GM12878 (cell line): ENCODE results near the gene SMARCA4. TPM values are rescaled to one million over a fixed set of nuclear protein-coding genes. Genes with fewer than 3 reads are reported as not detected.
"Not testable (repeated sequence)": the region's sequence is repeated elsewhere in the genome, so short reads cannot be mapped to it uniquely, and the experiment has no call there.

Experiments used
- ATAC-seq: fragments of 200-7000 bp; cut with Tn5 transposase; 3 replicates; pipeline ENCODE4 v1.9.1; 2020; ENCODE audit warnings: mild to moderate bottlenecking, moderate library complexity
- BruUV-seq: library from RNA; stranded (reverse); fragments of 400-500 nt; replicated peaks from 2 replicates; lab custom pipeline; 2021; lab: Mats Ljungman, UMichigan
- CTCF ChIA-PET: fragments of 300-600 bp; sonication (Branson Sonifier 250); formaldehyde crosslinking; extraction: SDS; loops from one replicate; lab custom pipeline; 2021; ENCODE audit warnings: inconsistent platforms; lab: Yijun Ruan, JAX
- POLR2A ChIA-PET: fragments of 350-600 bp; formaldehyde crosslinking; extraction: SDS; loops from one replicate; lab custom pipeline; 2021; ENCODE audit warnings: inconsistent platforms; lab: Charles Lee
- RAD21 ChIA-PET: fragments of 300-600 bp; sonication (Branson Sonifier 250); formaldehyde crosslinking; loops from one replicate; lab custom pipeline; 2023; ENCODE audit warnings: antibody characterized with exemption; ENCODE audit not compliant: unreplicated experiment; lab: Charles Lee
- SMC1A ChIA-PET: fragments of 300-600 bp; sonication (Branson Sonifier 250); formaldehyde crosslinking; loops from one replicate; lab custom pipeline; 2023; ENCODE audit not compliant: unreplicated experiment, uncharacterized antibody; lab: Charles Lee
- DNase-seq: peaks from one replicate; pipeline ENCODE4 v3.0.0-alpha.2; 2011; ENCODE audit warnings: low read depth, low spot score
- FAIRE-seq: peaks from 3 replicates; lab custom pipeline; 2011; peaks lifted over from hg19 to GRCh38; lab: Jason Lieb, UNC
- H2AFZ ChIP-seq: 2 replicates; pipeline ENCODE4 v1.6.0; 2011; ENCODE audit warnings: low read depth, low read length, control low read depth; ENCODE audit not compliant: control insufficient read depth
- H3K27ac ChIP-seq: 2 replicates; pipeline ENCODE4 v1.5.1; 2011; ENCODE audit warnings: control low read depth; ENCODE audit not compliant: control insufficient read depth, insufficient read depth
- H3K27me3 ChIP-seq, 2 experiments: replicated peaks in 1 of 2; 2 replicates each; pipeline versions ENCODE4 v1.6.0 to v1.6.1; 2011; ENCODE audit warnings: low read length in 1 of 2; ENCODE audit not compliant: control insufficient read depth in 2 of 2, insufficient read depth in 2 of 2
- H3K36me3 ChIP-seq, 2 experiments: 2 replicates each; pipeline ENCODE4 v1.5.1; 2011; ENCODE audit warnings: low read length in 1 of 2; ENCODE audit not compliant: control insufficient read depth in 2 of 2, insufficient read depth in 2 of 2
- H3K4me1 ChIP-seq: 2 replicates; pipeline ENCODE4 v1.6.1; 2011; ENCODE audit warnings: mild to moderate bottlenecking, low read length, moderate library complexity, mixed read lengths; ENCODE audit not compliant: control insufficient read depth, insufficient read depth
- H3K4me2 ChIP-seq: 2 replicates; pipeline ENCODE4 v1.6.0; 2011; ENCODE audit warnings: control low read depth; ENCODE audit not compliant: control insufficient read depth, insufficient read depth
- H3K4me3 ChIP-seq: fragments of 200-600 bp; sonication (generic); 2 replicates; pipeline ENCODE4 v1.5.1; 2016
- H3K79me2 ChIP-seq: 2 replicates; pipeline ENCODE4 v1.6.0; 2011; ENCODE audit warnings: low read length; ENCODE audit not compliant: control insufficient read depth, insufficient read depth
- H3K9ac ChIP-seq: 2 replicates; pipeline ENCODE4 v1.8.0; 2011; ENCODE audit warnings: low read length, control low read depth, mixed read lengths; ENCODE audit not compliant: control insufficient read depth, insufficient read depth
- H3K9me3 ChIP-seq: replicated peaks from 3 replicates; pipeline ENCODE4 v1.5.1; 2011; ENCODE audit warnings: mild to moderate bottlenecking, low read length; ENCODE audit not compliant: control insufficient read depth, insufficient read depth
- H4K20me1 ChIP-seq: 2 replicates; pipeline ENCODE4 v1.6.0; 2011; ENCODE audit not compliant: control insufficient read depth, insufficient read depth
- PRDM15 ChIP-seq: fragments of 450-650 bp; formaldehyde crosslinking; IDR thresholded peaks from 2 replicates; pipeline ENCODE4 v1.4.0; 2020; ENCODE audit warnings: mild to moderate bottlenecking, moderate library complexity
- SPI1 ChIP-seq: IDR thresholded peaks from 2 replicates; pipeline ENCODE4 v1.6.1; 2011; ENCODE audit warnings: low read depth, mild to moderate bottlenecking, low read length, moderate library complexity, borderline replicate concordance; ENCODE audit not compliant: insufficient read depth
- WGBS: methylation state at CpG from one replicate; pipeline ENCODE4 v1.1.6; 2016; ENCODE audit warnings: low lambda C conversion rate; ENCODE audit not compliant: insufficient replicate concordance, insufficient coverage; ENCODE audit errors: missing lambda C conversion rate; 5-methylcytosine and 5-hydroxymethylcytosine counted together
- in situ Hi-C: fragments of 300-500 bp; cut with MboI; formaldehyde crosslinking; loops from 9 replicates; pipeline ENCODE4 v1.14.3; 2018; ENCODE audit warnings: mixed read lengths
- intact Hi-C: fragments of 100-400 bp; cut with micrococcal nuclease; formaldehyde crosslinking; loops from one replicate; pipeline ENCODE4 v1.14.2; 2022; ENCODE audit not compliant: unreplicated experiment
- polyA plus RNA-seq, 11 experiments: library from polyadenylated mRNA; depleted of rRNA in 4 of 11; unstranded in 6 of 11; stranded (reverse) in 5 of 11; fragments of >200 nt; fragmentation: Nextera tagmentation in 4 of 11; fragmentation: Illumina TruSeq in 1 of 11; extraction: Ambion mirVana in 4 of 11; extraction: Trizol in 1 of 11; gene quantifications; 1 replicate in 1 of 11; 2 replicates in 10 of 11; pipeline versions ENCODE4 v1.2.1 to v1.2.3, GENCODE V29; 2011 to 2016; ENCODE audit warnings: inconsistent platforms in 2 of 11, missing spikeins in 2 of 11, low read depth in 1 of 11
- total RNA-seq, 4 experiments: library from RNA; depleted of rRNA in 3 of 4; stranded (reverse); fragments of >200 nt in 3 of 4; fragmentation: Illumina TruSeq in 1 of 4; extraction: Trizol in 1 of 4; gene quantifications; 2 replicates each; pipeline versions ENCODE4 v1.2.1 to v1.2.3, GENCODE V29; 2013 to 2021

SMARCA4 gene
- total and polyA plus RNA-seq, 10 of the 15 experiments (the other 5 are each of a cell fraction or from before 2014, with no cell fraction given) = 22.4 to 175 (median 57.4) TPM

- TF ChIP-seq PRDM15 (no peak), SPI1 (no peak)
Observed at GRCh38 chr19:10991521-10992081, 30.8 kb downstream of the SMARCA4 start (continued).

GRCh38 chr19:10992174-10992573, 31.3 kb downstream of the SMARCA4 start:
- H3K27ac ChIP-seq, in situ Hi-C loops, H3K4me1 ChIP-seq, H4K20me1 ChIP-seq, FAIRE-seq, DNase-seq, H3K4me2 ChIP-seq, H3K79me2 ChIP-seq, SMC1A ChIA-PET, RAD21 ChIA-PET, ATAC-seq, H3K4me3 ChIP-seq, H3K9ac ChIP-seq, intact Hi-C loops, H3K27me3 ChIP-seq, BruUV-seq, H3K9me3 ChIP-seq, H2AFZ ChIP-seq, POLR2A ChIA-PET: not testable (repeated sequence)
- H3K36me3 ChIP-seq = peaks cover 22 to 44% of the 10 kb centered on the region in 2 experiments; a peak in 3 of 4 replicates
- 81% methylated on average over 4 of the region's 6 CpGs for WGBS
- CTCF ChIA-PET = interaction anchor here (1.2 kb wide), 1 partner anchor 44 kb away, joined by 3 read pairs; no protein-coding TSS in a partner anchor
